GM23338 (cell line): ENCODE data around the gene ADAMTS13.

Source experiments
- EZH2 ChIP-seq: fragments of 200-600 bp; sonication (generic); IDR thresholded peaks from one replicate; pipeline ENCODE4 v1.8.0; 2017; ENCODE audit warnings: antibody characterized with exemption, mild to moderate bottlenecking, low read depth; ENCODE audit not compliant: unreplicated experiment
- JUNB ChIP-seq: IDR thresholded peaks from one replicate; pipeline ENCODE4 v1.6.1; 2016; ENCODE audit warnings: antibody characterized with exemption; ENCODE audit not compliant: unreplicated experiment
- POLR2AphosphoS5 ChIP-seq: IDR thresholded peaks from 2 replicates; pipeline ENCODE4 v1.6.1; 2016; ENCODE audit warnings: antibody characterized with exemption, low read depth
- REST ChIP-seq: IDR thresholded peaks from one replicate; pipeline ENCODE4 v1.6.1; 2018; ENCODE audit warnings: antibody characterized with exemption; ENCODE audit not compliant: unreplicated experiment
- TF ChIP-seq, protein P1 (sequence below), 2 experiments: fragments of 200-600 bp in 1 of 2; sonication (generic) in 1 of 2; conservative IDR thresholded peaks; 2 replicates each; pipeline versions ENCODE4 v1.5.1 to v1.6.1; 2016 to 2017; ENCODE audit warnings: antibody characterized with exemption in 2 of 2, low read depth in 2 of 2, mild to moderate bottlenecking in 2 of 2, moderate library complexity in 1 of 2
- TF ChIP-seq, protein P2 (sequence below): IDR thresholded peaks from 2 replicates; pipeline ENCODE4 v1.6.1; 2016; ENCODE audit warnings: antibody characterized with exemption

- TF ChIP-seq POLR2AphosphoS5 (no peak), EZH2 (no peak), REST (no peak), JUNB (no peak)
- TF ChIP-seq, protein P1, sequence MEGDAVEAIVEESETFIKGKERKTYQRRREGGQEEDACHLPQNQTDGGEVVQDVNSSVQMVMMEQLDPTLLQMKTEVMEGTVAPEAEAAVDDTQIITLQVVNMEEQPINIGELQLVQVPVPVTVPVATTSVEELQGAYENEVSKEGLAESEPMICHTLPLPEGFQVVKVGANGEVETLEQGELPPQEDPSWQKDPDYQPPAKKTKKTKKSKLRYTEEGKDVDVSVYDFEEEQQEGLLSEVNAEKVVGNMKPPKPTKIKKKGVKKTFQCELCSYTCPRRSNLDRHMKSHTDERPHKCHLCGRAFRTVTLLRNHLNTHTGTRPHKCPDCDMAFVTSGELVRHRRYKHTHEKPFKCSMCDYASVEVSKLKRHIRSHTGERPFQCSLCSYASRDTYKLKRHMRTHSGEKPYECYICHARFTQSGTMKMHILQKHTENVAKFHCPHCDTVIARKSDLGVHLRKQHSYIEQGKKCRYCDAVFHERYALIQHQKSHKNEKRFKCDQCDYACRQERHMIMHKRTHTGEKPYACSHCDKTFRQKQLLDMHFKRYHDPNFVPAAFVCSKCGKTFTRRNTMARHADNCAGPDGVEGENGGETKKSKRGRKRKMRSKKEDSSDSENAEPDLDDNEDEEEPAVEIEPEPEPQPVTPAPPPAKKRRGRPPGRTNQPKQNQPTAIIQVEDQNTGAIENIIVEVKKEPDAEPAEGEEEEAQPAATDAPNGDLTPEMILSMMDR (conservative IDR thresholded peaks at IDR 0.05; ENCODE audit: low read depth in 2 of 2): no peak
- TF ChIP-seq, protein P2, sequence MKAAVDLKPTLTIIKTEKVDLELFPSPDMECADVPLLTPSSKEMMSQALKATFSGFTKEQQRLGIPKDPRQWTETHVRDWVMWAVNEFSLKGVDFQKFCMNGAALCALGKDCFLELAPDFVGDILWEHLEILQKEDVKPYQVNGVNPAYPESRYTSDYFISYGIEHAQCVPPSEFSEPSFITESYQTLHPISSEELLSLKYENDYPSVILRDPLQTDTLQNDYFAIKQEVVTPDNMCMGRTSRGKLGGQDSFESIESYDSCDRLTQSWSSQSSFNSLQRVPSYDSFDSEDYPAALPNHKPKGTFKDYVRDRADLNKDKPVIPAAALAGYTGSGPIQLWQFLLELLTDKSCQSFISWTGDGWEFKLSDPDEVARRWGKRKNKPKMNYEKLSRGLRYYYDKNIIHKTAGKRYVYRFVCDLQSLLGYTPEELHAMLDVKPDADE: no peak
These were observed 54.8 kb downstream of the ADAMTS13 start for GRCh38 chr9:133476941-133477340.
